GM18909 (cell line): ENCODE measurements around the gene RAI1.
"Not testable (repeated sequence)": the region's sequence is repeated elsewhere in the genome, so short reads cannot be mapped to it uniquely, and the experiment has no call there.

ENCODE experiments used
- ATAC-seq: cut with Tn5 transposase; IDR thresholded peaks from one replicate; pipeline ENCODE4 v1.9.1; 2021; ENCODE audit warnings: mild to moderate bottlenecking; ENCODE audit not compliant: unreplicated experiment, poor library complexity

Gene RAI1

DNA sequence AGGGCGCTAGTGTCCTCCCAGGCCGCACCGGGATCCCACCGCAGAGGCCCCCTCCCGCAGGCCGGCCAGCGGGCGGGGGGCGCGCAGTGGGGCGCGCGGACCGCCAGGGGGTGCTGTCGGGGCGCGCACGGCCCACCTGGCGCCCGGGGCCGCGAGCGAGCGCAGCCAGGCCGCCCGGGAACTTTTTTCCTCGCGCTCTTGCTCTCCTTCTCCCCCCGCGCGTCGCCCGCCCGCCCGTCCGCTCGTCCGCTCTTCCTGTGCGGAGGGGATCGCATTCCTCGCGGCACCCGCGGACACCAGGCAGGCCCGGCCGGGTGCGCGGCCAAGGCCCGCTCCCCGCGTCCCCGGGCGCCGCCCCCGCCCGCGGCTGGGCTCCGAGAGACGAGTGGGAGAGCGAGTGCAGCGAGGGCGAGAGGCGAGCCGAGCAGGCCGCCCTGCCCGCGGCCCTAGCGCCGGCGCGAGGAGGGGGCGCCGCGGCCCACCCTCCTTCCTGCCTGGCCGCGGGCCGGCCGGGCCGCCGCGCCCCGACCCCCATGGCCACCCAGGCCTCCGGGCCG is at the start of gene RAI1:
RAI1 (plus strand) TSS at position 272 of the 557 bp plus-strand sequence. CDS start 111,491 bp downstream, outside the sequence.
- ATAC-seq, result peak; percentile 55

GRCh38 chr17:17632690-17633089 is 48.6 kb upstream of the RAI1 start:
- ATAC-seq, result not testable (repeated sequence)

DNA sequence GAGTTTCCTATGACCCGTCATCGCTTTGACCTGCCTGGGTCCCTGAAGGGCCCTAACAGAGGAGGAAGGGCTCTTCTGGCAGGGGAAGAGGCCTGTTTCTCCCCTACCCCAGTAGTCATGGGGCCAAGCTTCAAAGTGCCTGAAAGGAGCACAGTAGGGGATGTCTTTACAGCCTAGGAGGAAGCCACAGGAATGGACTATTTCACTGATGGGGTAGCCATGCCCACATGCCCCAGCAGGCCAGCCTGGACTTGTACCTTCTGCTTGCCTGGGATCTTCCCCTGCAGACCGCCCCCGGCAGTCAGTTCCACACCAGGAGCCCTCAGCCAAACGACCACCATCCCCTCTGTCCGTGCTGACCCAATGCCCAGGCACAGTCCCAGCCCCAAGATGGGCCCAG is 47.9 kb upstream of the RAI1 start:
- ATAC-seq, result no peak

GRCh38 chr17:17635126-17635525 is 46.1 kb upstream of the RAI1 start:
- no peak for ATAC-seq

DNA sequence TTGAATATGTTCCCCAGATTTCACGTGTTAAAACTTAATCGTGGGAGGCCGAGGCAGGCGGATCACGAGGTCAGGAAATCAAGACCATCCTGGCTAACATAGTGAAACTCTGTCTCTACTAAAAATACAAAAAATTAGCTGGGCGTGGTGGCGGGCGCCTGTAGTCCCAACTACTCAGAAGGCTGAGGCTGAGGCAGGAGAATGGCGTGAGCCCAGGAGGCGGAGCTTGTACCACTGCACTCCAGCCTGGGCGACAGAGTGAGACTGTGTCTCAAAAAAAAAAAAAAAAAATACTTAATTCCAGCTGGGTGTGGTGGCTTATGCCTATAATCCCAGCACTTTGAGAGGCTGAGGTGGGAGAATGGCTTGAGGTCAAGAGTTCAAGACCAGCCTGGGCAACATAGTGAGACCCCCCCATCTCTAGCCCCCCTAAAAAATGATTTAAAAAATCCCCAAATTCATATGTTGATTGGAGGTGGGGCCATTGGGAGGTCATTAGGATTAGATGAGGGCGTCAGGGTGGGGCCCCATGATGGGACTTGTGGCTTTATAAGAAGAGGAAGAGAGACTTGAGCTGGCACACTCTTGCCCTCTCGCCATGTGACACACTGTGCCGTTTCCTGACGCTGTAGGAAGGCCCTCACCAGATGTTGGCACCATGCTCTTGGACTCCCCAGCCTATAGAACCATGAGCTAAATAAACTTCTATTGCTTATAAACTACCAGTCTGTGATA is 45.6 kb upstream of the RAI1 start:
- not testable (repeated sequence) for ATAC-seq

DNA sequence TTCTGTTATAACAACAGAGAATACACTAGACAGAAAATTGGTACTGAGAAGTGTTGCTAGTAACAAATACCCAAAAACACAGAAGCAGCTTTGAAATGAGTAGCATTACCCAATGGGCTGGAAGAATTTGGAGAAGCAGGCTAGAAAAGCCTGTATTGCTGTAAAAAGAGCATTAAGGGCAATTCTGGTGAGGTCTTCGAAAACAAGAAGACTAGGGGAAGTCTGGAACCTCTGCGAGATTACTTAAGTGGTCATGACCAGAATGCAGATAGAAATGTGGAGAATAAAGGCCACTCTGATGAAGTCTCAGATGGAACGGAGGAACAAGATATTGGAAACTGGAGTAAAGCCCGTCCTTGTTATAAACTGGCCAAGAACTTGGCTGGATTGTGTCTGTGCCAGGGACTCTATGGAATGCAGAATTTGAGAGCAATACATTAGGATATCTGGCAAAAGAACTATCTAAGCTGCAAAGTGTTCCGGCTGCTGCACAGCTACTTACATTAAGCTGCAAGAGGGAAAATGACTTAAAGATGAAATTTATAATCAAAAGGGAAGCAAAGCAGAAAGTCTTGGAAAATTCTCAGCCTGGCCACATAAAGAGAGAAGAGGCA is 44.9 kb upstream of the RAI1 start:
- no peak for ATAC-seq

DNA sequence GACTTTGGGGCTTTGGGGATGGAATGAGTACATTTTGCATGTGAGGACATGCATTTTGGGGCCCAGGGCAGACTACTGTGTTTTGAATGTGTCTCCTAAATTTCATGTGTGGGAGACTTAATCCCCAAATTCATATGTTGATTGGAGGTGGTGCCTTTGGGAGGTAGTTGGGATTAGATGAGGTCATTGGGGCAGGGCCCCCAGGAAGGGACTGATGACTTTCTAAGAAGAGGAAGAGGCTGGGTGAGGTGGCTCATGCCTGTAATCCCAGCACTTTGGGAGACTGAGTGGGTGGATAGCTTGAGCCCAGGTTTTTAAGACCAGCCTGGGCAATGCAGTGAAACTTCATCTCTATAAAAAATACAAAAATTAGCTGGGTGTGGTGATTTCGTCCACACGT is 42.8 kb upstream of the RAI1 start:
- no peak for ATAC-seq

DNA sequence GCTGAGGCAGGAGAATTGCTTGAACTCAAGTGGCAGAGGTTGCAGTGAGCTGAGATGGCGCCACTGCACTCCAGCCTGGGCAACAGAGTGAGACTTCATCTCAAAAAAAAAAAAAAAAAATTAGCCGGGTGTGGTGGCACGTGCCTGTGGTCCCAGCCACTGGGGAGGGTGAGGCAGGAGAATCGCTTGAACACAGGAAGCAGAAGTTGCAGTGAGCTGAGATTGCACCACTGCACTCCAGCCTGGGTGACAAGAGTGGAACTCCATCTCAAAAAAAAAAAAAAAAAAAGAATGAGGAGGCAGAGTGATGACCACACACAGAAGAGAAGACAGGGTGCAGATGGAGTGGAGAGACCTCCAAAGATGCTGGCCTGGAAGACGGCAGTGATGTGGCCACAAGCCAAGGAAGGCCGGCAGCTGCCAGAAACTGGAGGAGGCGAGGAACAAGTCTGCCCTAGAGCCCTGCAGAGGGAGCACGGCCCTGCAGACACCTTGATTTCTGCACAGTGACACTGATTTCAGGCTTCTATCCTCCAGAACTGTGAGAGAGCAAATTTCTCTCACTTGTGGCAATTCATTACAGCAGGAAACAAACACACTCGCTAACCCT is 41.5 kb upstream of the RAI1 start:
- ATAC-seq, result not testable (repeated sequence)

- ATAC-seq, result no peak
Measured at GRCh38 chr17:17641621-17642409, 39.4 kb upstream of the RAI1 start.

DNA sequence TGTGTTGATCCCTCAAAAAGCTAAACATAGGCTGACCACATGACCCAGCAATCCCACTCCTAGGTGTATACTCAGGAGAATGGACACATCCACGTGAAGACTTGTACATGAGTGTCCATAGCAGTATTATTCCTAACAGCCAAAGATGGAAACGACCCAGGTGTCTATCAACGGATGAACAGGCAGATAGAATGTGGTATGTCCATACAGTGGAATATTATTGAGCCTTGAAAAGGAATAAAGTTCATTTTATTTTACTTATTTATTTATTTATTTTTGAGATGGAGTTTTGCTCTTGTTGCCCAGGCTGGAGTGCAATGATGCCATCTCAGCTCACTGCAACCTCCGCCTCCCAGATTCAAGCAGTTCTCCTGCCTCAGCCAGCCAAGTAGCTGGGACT is 36.1 kb upstream of the RAI1 start:
- ATAC-seq, result not testable (repeated sequence)

GRCh38 chr17:17645961-17646360 is 35.3 kb upstream of the RAI1 start:
- ATAC-seq, result no peak

DNA sequence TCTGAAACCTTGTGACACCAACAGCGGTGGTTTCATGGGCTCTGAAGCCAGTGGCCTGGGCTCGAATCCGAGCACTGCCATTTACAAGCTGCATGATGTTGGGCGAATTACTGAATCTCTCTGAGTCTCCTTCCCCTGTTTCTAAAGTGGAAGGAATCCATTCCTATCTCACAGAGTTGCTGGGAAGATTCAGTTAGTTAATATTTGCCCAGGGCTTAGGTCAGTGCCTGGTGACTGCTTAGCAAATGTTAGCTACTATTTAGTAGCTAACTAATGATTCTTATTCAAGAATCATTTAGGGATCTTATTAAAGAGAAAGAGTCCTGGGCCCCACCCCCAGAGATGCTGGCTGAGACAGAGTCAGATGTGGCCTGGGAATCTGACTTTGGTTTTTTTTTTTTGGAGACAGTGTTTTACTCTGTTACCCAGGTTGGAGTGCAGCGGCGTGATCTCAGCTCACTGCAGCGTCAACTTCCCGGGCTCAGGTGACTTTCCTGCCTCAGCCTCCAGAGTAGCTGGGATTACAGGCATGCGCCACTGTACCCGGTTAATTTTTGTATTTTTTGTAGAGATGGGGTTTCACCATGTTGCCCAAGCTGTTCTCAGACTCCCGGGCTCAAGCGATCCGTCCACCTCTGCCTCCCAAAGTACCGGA is 33.6 kb upstream of the RAI1 start:
- no peak for ATAC-seq

- no peak for ATAC-seq
Measured at GRCh38 chr17:17648762-17649161, 32.5 kb upstream of the RAI1 start.

DNA sequence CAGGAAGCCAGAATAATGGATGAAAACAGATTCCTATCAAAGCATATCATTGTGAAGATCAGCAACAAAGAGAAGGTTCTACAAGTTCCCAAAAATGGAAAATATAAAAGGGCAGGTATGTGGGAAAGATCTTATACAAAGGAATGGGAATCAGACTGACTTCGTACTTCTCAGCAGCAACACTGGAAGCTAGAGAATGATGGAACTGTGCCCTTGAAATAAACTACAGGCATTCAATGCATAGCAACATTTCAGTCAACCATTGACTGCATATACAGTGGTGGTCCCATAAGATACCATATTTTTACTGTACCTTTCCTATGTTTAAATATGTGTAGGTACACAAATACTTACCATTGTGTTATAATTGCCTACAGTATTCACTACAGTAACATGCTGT is 30.3 kb upstream of the RAI1 start:
- ATAC-seq, result no peak

- no peak for ATAC-seq
Measured at GRCh38 chr17:17653343-17653742, 27.9 kb upstream of the RAI1 start.

DNA sequence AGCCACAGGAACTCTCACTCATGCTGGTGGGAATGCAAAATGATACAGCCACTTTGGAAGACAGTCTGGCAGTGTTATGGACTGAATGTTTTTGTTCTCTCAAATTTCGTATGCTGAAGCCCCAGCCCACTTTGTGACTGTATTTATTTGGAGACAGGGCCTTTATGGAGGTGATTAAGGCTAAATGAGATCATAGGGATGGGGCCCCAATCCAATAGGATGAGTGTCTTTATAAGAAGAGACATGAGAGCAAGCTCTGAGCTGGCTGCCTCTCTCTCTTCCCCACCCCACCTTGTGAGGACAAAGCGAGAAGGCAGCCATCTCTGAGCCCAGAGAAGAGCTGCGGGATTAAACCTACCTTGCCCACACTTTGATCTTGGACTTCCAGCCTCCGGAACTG is 21.9 kb upstream of the RAI1 start:
- no peak for ATAC-seq

GRCh38 chr17:17661134-17661533 is 20.1 kb upstream of the RAI1 start:
- no peak for ATAC-seq

DNA sequence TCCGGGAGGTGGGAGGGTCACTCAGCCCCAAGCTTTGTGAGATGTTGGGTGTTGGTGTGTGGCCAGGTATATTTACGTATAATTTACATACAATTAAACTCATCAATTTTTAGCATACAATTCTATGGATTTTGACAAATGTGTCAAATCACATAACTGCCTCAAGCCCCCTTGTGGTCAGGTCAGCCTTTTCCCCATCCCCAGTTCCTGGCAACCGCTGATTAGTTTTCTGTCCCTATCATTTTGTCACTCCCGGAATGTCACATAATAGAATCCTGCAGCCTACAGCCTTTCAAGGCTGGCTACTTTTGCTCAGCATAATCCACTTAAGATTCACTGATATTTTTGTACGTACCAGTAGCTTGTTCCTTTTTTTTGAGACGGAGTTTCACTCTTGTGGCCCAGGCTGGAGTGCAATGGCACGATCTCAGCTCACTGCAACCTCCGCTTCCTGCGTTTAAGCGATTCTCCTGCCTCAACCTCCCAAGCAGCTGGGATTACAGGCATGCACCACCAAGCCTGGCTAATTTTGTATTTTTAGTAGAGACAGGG is 19.3 kb upstream of the RAI1 start:
- no peak for ATAC-seq

GRCh38 chr17:17663160-17664063 is 17.8 kb upstream of the RAI1 start:
- peak; percentile 82 for ATAC-seq
